ENCODE results near the gene SH3BP5.

SH3BP5 gene

DNA sequence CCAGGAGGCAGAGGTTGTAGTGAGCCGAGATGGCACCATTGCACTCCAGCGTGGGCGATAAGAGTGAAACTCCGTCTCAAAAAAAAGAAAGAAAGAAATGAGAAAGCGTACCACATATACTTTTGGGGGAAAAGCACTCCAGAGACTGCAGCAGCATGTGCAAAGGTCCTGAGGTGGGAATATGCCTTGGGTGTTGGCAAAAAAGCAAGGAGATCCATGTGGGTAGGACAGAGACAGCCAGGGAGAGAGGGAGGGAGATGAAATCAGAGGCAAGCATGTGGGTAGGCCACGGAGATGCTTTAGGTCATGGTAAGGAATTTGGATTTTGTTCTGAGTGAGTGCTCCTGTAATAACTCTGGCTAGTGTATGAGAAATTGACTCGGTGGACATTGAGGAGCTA lies 3.7 kb upstream of the SH3BP5 start:
- Histone ChIP-seq H3K79me2 (ENCODE audit: low read length) (peaks cover 13% of the 10 kb centered on the region), H3K27ac (ENCODE audit: low read length) (no peak overlapping the region), H3K4me1 (ENCODE audit: low read length) (peaks cover 33% of the 10 kb centered on the region), H3K4me3 (ENCODE audit: low read length) (no peak overlapping the region), H4K20me1 (ENCODE audit: insufficient read depth, low read length) (peaks cover 4% of the 10 kb centered on the region; the same call in 1 of the 2 replicates), H3K27me3 (ENCODE audit: low read depth, low read length) (no peaks in the 10 kb centered on the region), H2AFZ (ENCODE audit: low read depth, low read length) (no peak overlapping the region), H3K9ac (ENCODE audit: low read length) (no peak overlapping the region), H3K36me3 (replicated peaks; ENCODE audit: low read depth, low read length) (no peaks in the 10 kb centered on the region), H3K9me3 (ENCODE audit: insufficient read depth, low read length) (no peaks in the 10 kb centered on the region), H3K4me2 (ENCODE audit: low read length) (no peak overlapping the region)
- TF ChIP-seq, protein P1, sequence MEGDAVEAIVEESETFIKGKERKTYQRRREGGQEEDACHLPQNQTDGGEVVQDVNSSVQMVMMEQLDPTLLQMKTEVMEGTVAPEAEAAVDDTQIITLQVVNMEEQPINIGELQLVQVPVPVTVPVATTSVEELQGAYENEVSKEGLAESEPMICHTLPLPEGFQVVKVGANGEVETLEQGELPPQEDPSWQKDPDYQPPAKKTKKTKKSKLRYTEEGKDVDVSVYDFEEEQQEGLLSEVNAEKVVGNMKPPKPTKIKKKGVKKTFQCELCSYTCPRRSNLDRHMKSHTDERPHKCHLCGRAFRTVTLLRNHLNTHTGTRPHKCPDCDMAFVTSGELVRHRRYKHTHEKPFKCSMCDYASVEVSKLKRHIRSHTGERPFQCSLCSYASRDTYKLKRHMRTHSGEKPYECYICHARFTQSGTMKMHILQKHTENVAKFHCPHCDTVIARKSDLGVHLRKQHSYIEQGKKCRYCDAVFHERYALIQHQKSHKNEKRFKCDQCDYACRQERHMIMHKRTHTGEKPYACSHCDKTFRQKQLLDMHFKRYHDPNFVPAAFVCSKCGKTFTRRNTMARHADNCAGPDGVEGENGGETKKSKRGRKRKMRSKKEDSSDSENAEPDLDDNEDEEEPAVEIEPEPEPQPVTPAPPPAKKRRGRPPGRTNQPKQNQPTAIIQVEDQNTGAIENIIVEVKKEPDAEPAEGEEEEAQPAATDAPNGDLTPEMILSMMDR (IDR thresholded peaks at IDR 0.05; ENCODE audit: low read depth, low read length): no peak
- TF ChIP-seq EZH2phosphoT487 (IDR thresholded peaks at IDR 0.05; ENCODE audit: low read depth): no peak

DNA sequence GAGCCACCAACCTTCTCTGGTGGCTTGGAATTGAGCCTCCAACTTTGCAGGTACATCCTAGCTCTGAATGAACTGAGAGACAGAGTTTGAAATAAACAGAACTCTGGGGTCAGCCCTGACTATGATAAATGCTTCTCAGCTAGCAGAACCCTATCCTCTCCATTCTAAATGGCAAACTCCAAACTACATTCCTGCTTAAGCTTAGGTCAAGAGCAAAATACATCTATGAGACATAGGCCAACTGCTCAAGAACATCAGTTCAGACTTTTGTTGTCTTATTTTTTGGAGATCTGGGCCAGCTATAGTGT lies 1.5 kb upstream of the SH3BP5 start:
- Histone ChIP-seq H3K79me2 (ENCODE audit: low read length) (peaks cover 35% of the 10 kb centered on the region), H3K9ac (ENCODE audit: low read length) (no peak overlapping the region), H3K4me2 (ENCODE audit: low read length) (no peak overlapping the region), H3K9me3 (ENCODE audit: insufficient read depth, low read length) (no peaks in the 10 kb centered on the region), H4K20me1 (ENCODE audit: insufficient read depth, low read length) (peaks cover 25% of the 10 kb centered on the region; the same call in 1 of the 2 replicates), H3K4me3 (ENCODE audit: low read length) (no peak overlapping the region), H3K4me1 (ENCODE audit: low read length) (peaks cover 43% of the 10 kb centered on the region), H3K27me3 (ENCODE audit: low read depth, low read length) (no peaks in the 10 kb centered on the region), H3K36me3 (replicated peaks; ENCODE audit: low read depth, low read length) (peaks cover 12% of the 10 kb centered on the region), H2AFZ (ENCODE audit: low read depth, low read length) (no peak overlapping the region), H3K27ac (ENCODE audit: low read length) (no peak overlapping the region)
- TF ChIP-seq, protein P1 (IDR thresholded peaks at IDR 0.05; ENCODE audit: low read depth, low read length): no peak
- TF ChIP-seq EZH2phosphoT487 (IDR thresholded peaks at IDR 0.05; ENCODE audit: low read depth): no peak

DNA sequence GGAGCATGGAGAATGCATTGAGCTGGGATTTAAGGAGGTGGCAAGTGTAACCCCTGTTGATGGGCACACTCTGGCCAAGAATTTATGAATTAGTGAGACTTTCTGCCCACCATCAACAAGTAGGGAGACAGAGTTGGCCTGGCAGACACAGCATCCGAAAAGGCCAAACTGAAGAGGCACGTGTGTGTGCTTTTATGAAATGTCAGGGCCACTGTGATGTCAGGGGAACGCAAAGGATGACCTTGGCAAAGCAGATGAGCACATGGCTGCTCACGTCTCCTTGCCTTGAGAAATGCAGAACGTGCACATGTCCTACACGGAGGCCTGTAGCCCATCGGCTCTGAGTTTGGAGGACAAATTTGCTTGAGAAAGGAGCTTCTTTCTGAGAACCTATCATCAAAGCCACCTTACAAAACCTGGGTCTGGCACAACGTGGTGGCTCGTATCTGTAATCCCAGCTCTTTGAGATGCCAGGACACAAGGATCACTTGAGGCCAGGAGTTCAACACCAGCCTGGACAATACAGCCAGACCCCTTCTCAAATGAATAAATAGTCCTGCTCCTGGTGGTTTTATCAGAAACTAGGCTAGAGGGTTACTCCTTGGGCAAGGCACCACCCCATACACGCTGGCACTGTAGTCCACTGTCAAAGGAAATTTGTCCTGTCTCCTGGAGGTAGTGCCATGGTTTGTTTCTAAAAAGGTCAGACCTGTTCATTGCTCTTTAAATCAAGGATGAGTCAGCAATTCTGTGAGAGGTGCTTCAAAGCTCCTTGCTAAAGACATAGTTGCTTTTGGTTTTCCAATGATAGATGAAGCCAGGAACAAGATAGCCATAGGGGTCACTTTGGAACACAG lies 941 bp upstream of the SH3BP5 start:
- peak overlapping the region; percentile 89 for H3K9ac ChIP-seq (ENCODE audit: low read length)
- peaks cover 17% of the 10 kb centered on the region for H3K36me3 ChIP-seq (replicated peaks; ENCODE audit: low read depth, low read length)
- H3K27me3 ChIP-seq (ENCODE audit: low read depth, low read length): no peaks in the 10 kb centered on the region
- no peaks in the 10 kb centered on the region for H3K9me3 ChIP-seq (ENCODE audit: insufficient read depth, low read length)
- H3K4me2 ChIP-seq (ENCODE audit: low read length): peak overlapping the region; percentile 88
- peaks cover 25% of the 10 kb centered on the region; the same call in 1 of the 2 replicates for H4K20me1 ChIP-seq (ENCODE audit: insufficient read depth, low read length)
- peaks cover 41% of the 10 kb centered on the region for H3K4me1 ChIP-seq (ENCODE audit: low read length)
- H3K27ac ChIP-seq (ENCODE audit: low read length): peak overlapping the region; percentile 19; the same call in 1 of the 2 replicates
- peak overlapping the region; percentile 84 for H3K4me3 ChIP-seq (ENCODE audit: low read length)
- H2AFZ ChIP-seq (ENCODE audit: low read depth, low read length): peak overlapping the region; percentile 95
- H3K79me2 ChIP-seq (ENCODE audit: low read length): peaks cover 41% of the 10 kb centered on the region
- TF ChIP-seq EZH2phosphoT487 (IDR thresholded peaks at IDR 0.05; ENCODE audit: low read depth): no peak
- TF ChIP-seq, protein P1 (IDR thresholded peaks at IDR 0.05; ENCODE audit: low read depth, low read length): no peak

DNA sequence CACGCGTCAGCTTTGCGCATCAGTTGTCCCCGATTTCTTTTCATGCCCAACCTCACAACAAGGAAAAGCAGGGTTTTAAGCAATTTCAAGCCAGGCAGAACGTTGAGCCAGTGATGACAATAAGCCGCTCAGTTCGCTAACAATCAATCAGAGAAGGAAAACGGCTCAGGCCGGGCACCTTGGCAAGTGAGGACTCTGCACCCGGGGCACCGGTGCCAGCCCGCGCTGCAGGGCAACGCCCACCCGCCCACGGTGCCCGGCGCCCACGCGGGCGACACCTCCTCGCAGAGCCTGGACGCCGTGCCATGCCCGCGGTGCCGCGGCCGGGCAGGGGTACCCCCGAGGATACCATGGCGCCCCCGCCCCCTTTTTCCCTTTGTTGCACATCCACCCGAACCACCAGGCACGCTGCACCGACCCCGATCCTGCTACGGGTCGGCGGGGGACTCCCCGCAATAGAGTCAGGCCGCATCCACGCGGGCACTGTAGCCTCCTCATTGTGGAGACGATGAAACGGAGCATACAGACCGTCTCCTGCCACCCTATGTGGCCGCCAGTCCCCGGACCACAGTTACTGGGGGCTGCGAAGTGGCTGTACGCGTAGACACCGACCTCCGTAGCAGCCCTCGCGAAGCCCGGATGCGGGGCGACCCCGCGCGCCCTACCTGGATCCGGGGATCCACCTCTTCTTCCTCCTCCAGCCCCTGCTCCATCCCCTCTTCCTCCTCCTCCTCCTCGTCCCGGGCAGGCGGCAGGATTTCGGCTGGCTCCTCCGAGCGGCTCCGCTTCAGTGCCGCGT lies 581 bp downstream of the SH3BP5 start:
- Histone ChIP-seq H2AFZ (ENCODE audit: low read depth, low read length) (peak overlapping the region; percentile 22; the same call in 1 of the 2 replicates), H3K9ac (ENCODE audit: low read length) (peak overlapping the region; percentile 89), H3K27me3 (ENCODE audit: low read depth, low read length) (no peaks in the 10 kb centered on the region), H3K27ac (ENCODE audit: low read length) (peak overlapping the region; percentile 57), H3K4me2 (ENCODE audit: low read length) (peak overlapping the region; percentile 88), H3K4me1 (ENCODE audit: low read length) (peaks cover 43% of the 10 kb centered on the region), H3K36me3 (replicated peaks; ENCODE audit: low read depth, low read length) (peaks cover 30% of the 10 kb centered on the region), H3K9me3 (ENCODE audit: insufficient read depth, low read length) (no peaks in the 10 kb centered on the region), H3K4me3 (ENCODE audit: low read length) (peak overlapping the region; percentile 84), H3K79me2 (ENCODE audit: low read length) (peaks cover 54% of the 10 kb centered on the region), H4K20me1 (ENCODE audit: insufficient read depth, low read length) (peaks cover 31% of the 10 kb centered on the region; the same call in 1 of the 2 replicates)
- no peak for TF ChIP-seq EZH2phosphoT487 (IDR thresholded peaks at IDR 0.05; ENCODE audit: low read depth)
- TF ChIP-seq, protein P1 (IDR thresholded peaks at IDR 0.05; ENCODE audit: low read depth, low read length): no peak
